ENCODE measurements around the gene CUL9.

The CUL9 gene

GRCh38 chr6:43142101-43142500, 39.9 kb upstream of the CUL9 start:
- H3K79me2 ChIP-seq (ENCODE audit: low read length), result no peaks in the 10 kb centered on the region
- no peaks in the 10 kb centered on the region for H3F3A ChIP-seq (ENCODE audit: insufficient read depth, low read length)
- H4K20me1 ChIP-seq (ENCODE audit: insufficient read depth, low read length), result no peaks in the 10 kb centered on the region
- no peak overlapping the region for H3K4me2 ChIP-seq (ENCODE audit: low read depth, low read length)
- no peaks in the 10 kb centered on the region for H3K9me2 ChIP-seq (replicated peaks; ENCODE audit: insufficient read depth, low read length)
- H3K9me3 ChIP-seq (replicated peaks; ENCODE audit: insufficient read depth, low read length), result no peaks in the 10 kb centered on the region
- no peak for TF ChIP-seq CTCF (IDR thresholded peaks at IDR 0.05; ENCODE audit: low read length)
- no peak for TF ChIP-seq EZH2 (optimal IDR thresholded peaks at IDR 0.05; ENCODE audit: low read depth, low read length)
- TF ChIP-seq EZH2phosphoT487 (IDR thresholded peaks at IDR 0.05; ENCODE audit: low read length), result no peak
- H3K36me3 ChIP-seq (replicated peaks; ENCODE audit: insufficient read depth, low read length), result no peaks in the 10 kb centered on the region
- no peak overlapping the region for H3K9ac ChIP-seq (ENCODE audit: low read length)
- 0 out of 2 replicates have a peak, but pooled peaks cover 4% of the 10 kb centered on the region for H3K4me1 ChIP-seq (ENCODE audit: low read length)
- H3K4me3 ChIP-seq (ENCODE audit: low read length), result no peak overlapping the region
- H2AFZ ChIP-seq (ENCODE audit: low read length), result no peak overlapping the region
- no peak for DNase-seq
- H3K27ac ChIP-seq (ENCODE audit: low read length), result no peak overlapping the region
- no peaks in the 10 kb centered on the region for H3K27me3 ChIP-seq (replicated peaks; ENCODE audit: insufficient read depth, low read length)

GRCh38 chr6:43143235-43144128, 38.5 kb upstream of the CUL9 start:
- peak overlapping the region; percentile 68 for H2AFZ ChIP-seq (ENCODE audit: low read length)
- no peak overlapping the region for H3K4me3 ChIP-seq (ENCODE audit: low read length)
- H3K79me2 ChIP-seq (ENCODE audit: low read length), result no peaks in the 10 kb centered on the region
- peak; percentile 53 for DNase-seq
- 0 out of 2 replicates have a peak, but pooled peaks cover 4% of the 10 kb centered on the region for H3K4me1 ChIP-seq (ENCODE audit: low read length)
- TF ChIP-seq CTCF (IDR thresholded peaks at IDR 0.05; ENCODE audit: low read length) (peak; percentile 83), EZH2phosphoT487 (IDR thresholded peaks at IDR 0.05; ENCODE audit: low read length) (no peak)
- no peaks in the 10 kb centered on the region for H3K9me2 ChIP-seq (replicated peaks; ENCODE audit: insufficient read depth, low read length)
- no peaks in the 10 kb centered on the region for H3K27me3 ChIP-seq (replicated peaks; ENCODE audit: insufficient read depth, low read length)
- H3K4me2 ChIP-seq (ENCODE audit: low read depth, low read length), result peak overlapping the region; percentile 41; the same call in 1 of the 2 replicates
- H3F3A ChIP-seq (ENCODE audit: insufficient read depth, low read length), result no peaks in the 10 kb centered on the region
- no peaks in the 10 kb centered on the region for H4K20me1 ChIP-seq (ENCODE audit: insufficient read depth, low read length)
- no peaks in the 10 kb centered on the region for H3K9me3 ChIP-seq (replicated peaks; ENCODE audit: insufficient read depth, low read length)
- H3K27ac ChIP-seq (ENCODE audit: low read length), result no peak overlapping the region
- H3K9ac ChIP-seq (ENCODE audit: low read length), result no peak overlapping the region
- no peaks in the 10 kb centered on the region for H3K36me3 ChIP-seq (replicated peaks; ENCODE audit: insufficient read depth, low read length)

GRCh38 chr6:43144879-43145278, 37.1 kb upstream of the CUL9 start:
- no peaks in the 10 kb centered on the region for H3K9me2 ChIP-seq (replicated peaks; ENCODE audit: insufficient read depth, low read length)
- no peaks in the 10 kb centered on the region for H3K9me3 ChIP-seq (replicated peaks; ENCODE audit: insufficient read depth, low read length)
- no peaks in the 10 kb centered on the region for H4K20me1 ChIP-seq (ENCODE audit: insufficient read depth, low read length)
- no peak overlapping the region for H3K27ac ChIP-seq (ENCODE audit: low read length)
- no peaks in the 10 kb centered on the region for H3K27me3 ChIP-seq (replicated peaks; ENCODE audit: insufficient read depth, low read length)
- no peak overlapping the region for H3K4me2 ChIP-seq (ENCODE audit: low read depth, low read length)
- no peaks in the 10 kb centered on the region for H3K79me2 ChIP-seq (ENCODE audit: low read length)
- H2AFZ ChIP-seq (ENCODE audit: low read length), result no peak overlapping the region
- H3F3A ChIP-seq (ENCODE audit: insufficient read depth, low read length), result no peaks in the 10 kb centered on the region
- no peak overlapping the region for H3K9ac ChIP-seq (ENCODE audit: low read length)
- TF ChIP-seq CTCF (IDR thresholded peaks at IDR 0.05; ENCODE audit: low read length), result no peak
- TF ChIP-seq EZH2phosphoT487 (IDR thresholded peaks at IDR 0.05; ENCODE audit: low read length), result no peak
- TF ChIP-seq EZH2 (optimal IDR thresholded peaks at IDR 0.05; ENCODE audit: low read depth, low read length), result no peak
- DNase-seq, result no peak
- H3K4me3 ChIP-seq (ENCODE audit: low read length), result no peak overlapping the region
- 0 out of 2 replicates have a peak, but pooled peaks cover 4% of the 10 kb centered on the region for H3K4me1 ChIP-seq (ENCODE audit: low read length)
- H3K36me3 ChIP-seq (replicated peaks; ENCODE audit: insufficient read depth, low read length), result no peaks in the 10 kb centered on the region
